HL-60 (cell line): ENCODE measurements around the gene TGFBR3.

Experiments used
- DNase-seq, 2 experiments: peaks; one replicate each; pipeline ENCODE4 v3.0.0-alpha.2; 2010 to 2020; ENCODE audit warnings: low read depth in 1 of 2, low spot score in 1 of 2
- H3K27ac ChIP-seq: fragments of 250-450 bp; sonication (Bioruptor Pico); replicated peaks from 2 replicates; pipeline ENCODE4 v1.5.1; 2020; ENCODE audit warnings: mild to moderate bottlenecking, moderate library complexity
- H3K27me3 ChIP-seq: fragments of 250-450 bp; sonication (Bioruptor Pico); 2 replicates; pipeline ENCODE4 v1.5.1; 2021; ENCODE audit warnings: mild to moderate bottlenecking, moderate library complexity; ENCODE audit not compliant: insufficient read depth, poor library complexity, severe bottlenecking
- H3K4me3 ChIP-seq: replicated peaks from 2 replicates; pipeline ENCODE4 v1.5.1; 2011; ENCODE audit warnings: mild to moderate bottlenecking, control low read depth, low read length; ENCODE audit not compliant: insufficient read depth
- GABPA ChIP-seq: IDR thresholded peaks from 2 replicates; pipeline ENCODE4 v1.6.1; 2012; ENCODE audit warnings: low read depth
- POLR2AphosphoS5 ChIP-seq: IDR thresholded peaks from 2 replicates; pipeline ENCODE4 v1.6.1; 2012; ENCODE audit warnings: low read depth
- REST ChIP-seq: IDR thresholded peaks from 2 replicates; pipeline ENCODE4 v1.6.1; 2012; ENCODE audit warnings: low read depth; ENCODE audit not compliant: insufficient replicate concordance
- SPI1 ChIP-seq: IDR thresholded peaks from 2 replicates; pipeline ENCODE4 v1.6.1; 2012; ENCODE audit warnings: low read depth, mild to moderate bottlenecking, borderline replicate concordance
- TF ChIP-seq, protein P1 (sequence below): IDR thresholded peaks from one replicate; pipeline ENCODE4 v1.5.1; 2011; ENCODE audit warnings: low read length, control low read depth, inconsistent platforms; ENCODE audit not compliant: insufficient read depth

TGFBR3 gene

DNA sequence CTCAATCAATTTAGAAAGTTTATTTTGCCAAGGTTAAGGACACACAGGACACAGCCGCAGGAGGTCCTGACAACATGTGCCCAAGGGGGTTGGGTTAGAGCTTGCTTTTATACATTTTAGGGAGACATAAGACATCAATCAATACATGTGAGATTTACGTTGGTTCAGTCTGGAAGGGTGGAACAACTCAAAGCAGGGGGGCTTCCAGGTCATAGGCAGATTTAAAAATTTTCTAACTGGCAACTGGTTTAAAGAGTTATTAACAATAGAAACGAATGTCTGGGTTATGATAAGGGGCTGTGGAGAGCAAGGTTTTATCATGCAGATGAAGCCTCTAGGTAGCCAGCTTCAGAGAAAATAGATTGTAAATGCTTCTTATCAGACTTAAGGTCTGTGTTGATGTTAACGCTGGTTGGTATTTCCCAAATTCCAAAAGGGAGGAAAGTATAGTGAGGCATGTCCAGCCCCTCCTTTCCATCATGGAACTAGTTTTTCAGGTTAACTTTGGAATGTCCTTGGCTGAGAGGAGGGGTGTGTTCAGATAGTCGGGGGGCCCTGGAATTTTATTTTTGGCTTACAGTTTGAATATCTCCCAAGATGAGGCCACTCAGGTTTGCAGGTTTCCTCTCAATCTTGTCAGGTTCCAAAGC is 31.0 kb upstream of the TGFBR3 start:
- H3K27ac ChIP-seq: no peak overlapping the region
- TF ChIP-seq POLR2AphosphoS5: no peak
- no peaks in the 10 kb centered on the region for H3K27me3 ChIP-seq
- H3K4me3 ChIP-seq: no peak overlapping the region
- DNase-seq: no peak

DNA sequence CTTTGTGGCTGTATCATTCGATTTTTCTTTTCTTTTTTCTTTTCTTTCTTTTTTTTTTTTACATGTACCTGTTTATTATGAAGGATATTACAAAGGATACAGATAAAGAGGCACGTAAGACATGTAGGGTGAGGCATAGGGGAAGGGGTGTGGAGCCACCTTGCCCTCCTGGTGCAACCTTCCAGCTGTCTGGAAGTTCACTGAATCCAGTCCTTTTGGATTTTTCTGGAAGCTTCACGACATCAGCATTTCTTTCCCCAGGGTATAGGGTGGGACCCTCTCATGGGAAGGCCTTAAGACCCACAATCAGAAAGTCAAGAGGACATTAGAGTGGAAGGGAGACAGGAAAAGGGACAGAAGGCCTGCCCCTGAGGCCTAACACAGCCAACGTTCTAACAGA is 30.1 kb upstream of the TGFBR3 start:
- no peak overlapping the region for H3K27ac ChIP-seq
- no peak for TF ChIP-seq POLR2AphosphoS5
- no peak for TF ChIP-seq REST
- TF ChIP-seq SPI1: no peak
- no peak for TF ChIP-seq GABPA
- TF ChIP-seq, protein P1, sequence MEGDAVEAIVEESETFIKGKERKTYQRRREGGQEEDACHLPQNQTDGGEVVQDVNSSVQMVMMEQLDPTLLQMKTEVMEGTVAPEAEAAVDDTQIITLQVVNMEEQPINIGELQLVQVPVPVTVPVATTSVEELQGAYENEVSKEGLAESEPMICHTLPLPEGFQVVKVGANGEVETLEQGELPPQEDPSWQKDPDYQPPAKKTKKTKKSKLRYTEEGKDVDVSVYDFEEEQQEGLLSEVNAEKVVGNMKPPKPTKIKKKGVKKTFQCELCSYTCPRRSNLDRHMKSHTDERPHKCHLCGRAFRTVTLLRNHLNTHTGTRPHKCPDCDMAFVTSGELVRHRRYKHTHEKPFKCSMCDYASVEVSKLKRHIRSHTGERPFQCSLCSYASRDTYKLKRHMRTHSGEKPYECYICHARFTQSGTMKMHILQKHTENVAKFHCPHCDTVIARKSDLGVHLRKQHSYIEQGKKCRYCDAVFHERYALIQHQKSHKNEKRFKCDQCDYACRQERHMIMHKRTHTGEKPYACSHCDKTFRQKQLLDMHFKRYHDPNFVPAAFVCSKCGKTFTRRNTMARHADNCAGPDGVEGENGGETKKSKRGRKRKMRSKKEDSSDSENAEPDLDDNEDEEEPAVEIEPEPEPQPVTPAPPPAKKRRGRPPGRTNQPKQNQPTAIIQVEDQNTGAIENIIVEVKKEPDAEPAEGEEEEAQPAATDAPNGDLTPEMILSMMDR: no peak
- no peak overlapping the region for H3K4me3 ChIP-seq
- no peak for DNase-seq
- H3K27me3 ChIP-seq: no peaks in the 10 kb centered on the region

DNA sequence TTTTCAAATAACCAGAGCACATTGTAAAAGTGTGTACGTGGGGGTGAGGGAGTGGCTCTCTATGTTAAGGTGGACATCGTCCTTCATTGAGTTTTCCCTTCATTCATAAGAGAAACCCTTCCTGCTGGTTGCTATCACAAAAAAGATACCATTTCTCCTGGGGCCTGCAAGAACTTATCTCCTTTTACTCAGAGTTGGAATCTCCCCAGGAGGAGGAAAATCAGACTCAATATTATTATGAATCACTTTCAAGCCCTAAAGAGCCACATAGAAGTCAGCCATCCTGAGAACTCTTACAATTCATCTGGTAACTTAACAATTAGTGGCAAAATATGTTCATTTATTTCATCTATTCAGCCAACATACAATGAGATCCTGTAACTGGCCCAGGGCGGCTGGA is 27.1 kb upstream of the TGFBR3 start:
- TF ChIP-seq GABPA (no peak), REST (no peak), SPI1 (no peak), POLR2AphosphoS5 (no peak)
- TF ChIP-seq, protein P1: no peak
- no peak overlapping the region for H3K27ac ChIP-seq
- H3K4me3 ChIP-seq: no peak overlapping the region
- DNase-seq: no peak
- H3K27me3 ChIP-seq: no peaks in the 10 kb centered on the region

DNA sequence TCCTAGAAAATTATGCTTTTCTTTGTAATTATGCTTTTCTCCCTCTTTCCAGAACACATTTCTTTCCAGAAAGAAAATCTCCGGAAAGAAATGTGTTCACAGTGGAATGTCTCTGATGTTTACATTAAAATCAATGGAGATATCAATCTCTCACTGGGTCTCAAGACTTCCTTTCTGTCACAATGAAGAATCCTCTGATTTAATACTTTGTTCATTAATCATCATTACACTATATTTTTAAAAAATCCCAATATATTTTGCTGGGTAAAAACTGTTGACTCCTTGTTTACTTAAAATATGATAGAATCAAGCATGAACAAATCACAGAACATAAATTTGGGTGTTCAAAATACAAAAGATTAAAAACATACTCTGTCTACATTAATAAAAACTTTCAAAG is 26.3 kb upstream of the TGFBR3 start:
- no peak for DNase-seq
- H3K27ac ChIP-seq: no peak overlapping the region
- no peak for TF ChIP-seq REST
- no peak for TF ChIP-seq GABPA
- no peak for TF ChIP-seq SPI1
- TF ChIP-seq, protein P1: no peak
- no peak for TF ChIP-seq POLR2AphosphoS5
- H3K27me3 ChIP-seq: no peaks in the 10 kb centered on the region
- no peak overlapping the region for H3K4me3 ChIP-seq
